GM19467 (cell line): ENCODE measurements around the gene DGKE.

ENCODE experiments used
- ATAC-seq: cut with Tn5 transposase; IDR thresholded peaks from one replicate; pipeline ENCODE4 v1.9.1; 2021; ENCODE audit warnings: mild to moderate bottlenecking, moderate library complexity; ENCODE audit not compliant: unreplicated experiment

Gene DGKE

GRCh38 chr17:56887552-56888467 is 53.9 kb downstream of the DGKE start:
- ATAC-seq = no peak

- ATAC-seq = no peak
These were observed 56.4 kb downstream of the DGKE start for GRCh38 chr17:56890390-56890789.

GRCh38 chr17:56890906-56891674 is 57.1 kb downstream of the DGKE start:
- no peak for ATAC-seq

DNA sequence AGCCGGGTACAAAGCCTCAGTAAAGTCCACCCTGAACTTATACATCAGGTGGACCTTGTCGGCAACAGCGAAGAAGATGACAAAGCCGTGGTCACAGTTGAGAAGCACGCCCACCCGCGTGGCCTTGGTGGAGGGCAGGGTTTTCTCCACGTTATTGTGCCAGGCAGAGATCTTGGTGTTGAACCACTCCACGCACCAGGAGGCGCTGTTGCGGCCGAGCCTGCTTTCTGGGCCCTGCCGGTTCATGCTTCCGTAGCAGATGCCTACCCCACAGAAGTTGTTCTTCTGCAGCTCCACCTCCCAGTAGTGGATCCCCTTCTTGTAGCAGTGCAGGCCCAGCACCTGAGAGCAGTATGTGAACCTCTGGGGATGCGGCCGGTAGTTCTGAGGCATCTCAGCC is 57.8 kb downstream of the DGKE start:
- ATAC-seq = no peak

DNA sequence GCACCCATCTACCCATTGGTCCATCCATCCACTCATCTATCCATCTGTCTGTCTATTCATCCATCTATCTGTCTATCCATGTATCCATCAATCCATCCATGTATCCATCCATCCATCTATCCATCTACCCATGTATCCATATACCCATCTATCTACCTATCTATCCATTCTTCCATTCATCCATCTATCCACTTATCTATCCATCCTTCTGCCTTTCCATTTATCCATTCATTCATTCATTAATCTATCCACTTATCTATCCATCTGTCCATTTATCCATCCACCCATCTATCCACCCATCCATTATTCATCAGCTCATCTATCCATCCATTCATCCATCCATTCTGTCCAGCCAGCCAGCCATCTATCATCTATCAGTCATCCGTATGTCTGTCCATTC is 58.4 kb downstream of the DGKE start:
- ATAC-seq = no peak

DNA sequence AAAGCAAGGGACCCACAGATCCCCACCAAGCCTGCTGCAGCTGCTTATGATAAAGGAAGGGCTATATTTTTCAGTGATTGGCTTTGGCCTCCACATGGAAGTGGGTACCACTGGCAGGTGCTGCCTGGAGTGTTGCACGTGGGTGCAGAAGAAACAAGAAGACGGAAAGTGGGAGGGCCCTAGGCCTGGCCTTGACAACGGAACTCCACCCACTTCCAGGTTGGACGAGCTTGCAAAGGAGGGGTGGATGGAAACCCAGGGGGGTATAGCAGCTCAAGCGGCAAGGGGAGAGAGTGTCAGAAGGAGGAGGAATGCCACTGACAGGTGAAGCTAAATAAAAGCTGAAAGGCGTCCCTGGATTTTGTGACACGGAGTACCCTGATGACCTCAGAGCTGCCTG is 59.6 kb downstream of the DGKE start:
- ATAC-seq = no peak

DNA sequence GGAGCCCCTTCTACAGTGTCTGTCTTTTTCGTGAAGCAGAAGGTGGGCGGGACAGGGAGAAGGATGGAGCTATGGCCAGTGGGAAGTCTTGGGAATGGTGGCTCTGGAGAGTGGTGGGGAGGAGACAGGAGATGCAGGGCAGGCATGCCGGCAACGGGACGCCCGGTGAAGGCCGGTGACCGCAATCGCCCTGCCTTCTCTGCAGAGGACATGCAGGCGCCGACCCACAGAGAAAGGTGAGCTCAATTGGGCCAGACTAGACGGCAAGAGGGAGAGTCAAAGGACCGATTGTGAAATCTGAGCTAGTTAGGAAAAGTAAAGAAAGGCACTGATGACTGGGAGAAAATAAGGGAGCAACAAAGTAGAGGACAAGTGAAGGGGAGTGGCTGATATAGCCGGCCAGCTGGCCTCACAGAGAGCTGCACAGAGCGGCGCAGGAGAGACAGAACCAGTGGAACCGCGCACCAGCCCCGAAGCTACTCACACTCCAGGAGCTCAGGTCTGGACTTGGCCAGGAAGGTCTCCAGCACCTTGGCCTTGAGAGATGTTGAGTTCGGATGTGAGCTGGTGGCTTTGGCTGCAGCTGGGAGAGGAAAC is 61.0 kb downstream of the DGKE start:
- ATAC-seq = no peak

DNA sequence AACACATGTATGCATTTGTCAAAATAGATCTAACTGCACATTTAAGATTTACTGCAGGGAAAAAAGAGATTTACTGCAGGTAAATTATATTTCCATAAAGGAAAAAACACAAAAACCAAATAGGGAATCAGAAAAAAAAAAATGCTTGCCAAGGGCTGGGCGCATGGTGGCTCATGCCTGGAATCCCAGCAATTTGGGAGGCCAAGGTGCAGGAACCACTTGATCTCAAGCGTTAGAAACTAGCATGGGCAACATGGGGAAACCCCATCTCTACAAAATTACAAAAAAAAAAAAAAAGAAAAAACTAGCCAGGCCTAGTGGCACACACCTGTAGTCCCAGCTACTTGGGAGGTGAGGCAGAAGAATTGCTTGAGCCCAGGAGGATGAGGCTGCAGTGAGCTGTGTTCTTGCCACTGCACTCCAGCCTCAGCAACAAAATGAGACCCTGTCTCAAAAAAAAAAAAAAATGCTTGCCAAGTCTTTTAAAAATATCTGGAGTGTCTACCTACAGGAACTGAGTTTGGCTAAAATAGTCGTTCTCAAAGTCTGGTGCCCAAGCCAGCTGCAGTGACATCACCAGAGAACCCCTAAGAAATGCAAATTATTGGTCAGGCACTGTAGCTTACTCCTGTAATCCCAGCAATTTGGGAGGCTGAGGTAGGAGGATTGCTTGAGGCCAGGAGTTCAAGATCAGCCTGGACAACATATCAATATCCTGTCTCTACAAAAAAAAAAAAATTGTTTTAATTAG is 62.4 kb downstream of the DGKE start:
- no peak for ATAC-seq

DNA sequence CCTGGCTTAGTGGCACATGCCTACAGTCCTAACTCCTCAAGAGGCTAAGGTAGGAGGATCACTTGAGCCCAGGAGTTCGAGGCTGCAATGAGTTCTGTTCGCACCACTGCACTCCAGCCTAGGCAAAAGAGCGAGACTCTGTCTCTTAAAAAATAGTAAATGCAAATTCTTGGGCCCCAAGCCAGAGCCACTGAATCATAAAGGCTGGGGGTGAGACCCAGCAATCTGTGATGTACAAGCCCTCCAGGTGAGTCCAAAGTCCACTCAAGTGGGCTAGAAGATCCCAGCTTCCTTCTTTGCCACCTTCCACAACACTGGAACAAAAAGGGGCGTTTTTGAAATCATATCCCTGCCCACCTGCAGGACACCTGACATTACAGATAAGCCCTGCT is 63.0 kb downstream of the DGKE start:
- ATAC-seq = no peak

GRCh38 chr17:56897646-56898424 is 63.9 kb downstream of the DGKE start:
- no peak for ATAC-seq

DNA sequence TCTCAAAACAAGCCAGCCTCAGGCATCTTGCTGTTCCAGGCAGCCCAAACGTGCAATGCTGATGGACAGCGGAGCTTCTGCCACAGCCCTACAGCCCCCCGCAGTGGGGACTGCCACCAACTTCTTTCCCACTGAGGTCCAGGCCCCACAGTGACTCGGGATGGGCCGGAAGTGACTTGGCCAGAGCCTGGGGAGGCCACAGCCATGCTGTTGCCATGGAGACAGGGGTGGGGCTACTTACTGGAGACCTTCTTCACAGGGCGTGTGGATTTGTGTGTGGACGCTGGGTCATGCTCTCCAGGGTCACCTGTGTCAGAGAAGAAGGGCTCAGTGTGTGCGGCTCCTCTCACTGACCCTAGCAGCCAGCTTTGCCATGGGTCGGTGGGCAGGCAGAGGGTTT is 64.9 kb downstream of the DGKE start:
- ATAC-seq = no peak

GRCh38 chr17:56899403-56899802 is 65.5 kb downstream of the DGKE start:
- ATAC-seq = no peak

GRCh38 chr17:56902348-56902747 is 68.4 kb downstream of the DGKE start:
- ATAC-seq = no peak

DNA sequence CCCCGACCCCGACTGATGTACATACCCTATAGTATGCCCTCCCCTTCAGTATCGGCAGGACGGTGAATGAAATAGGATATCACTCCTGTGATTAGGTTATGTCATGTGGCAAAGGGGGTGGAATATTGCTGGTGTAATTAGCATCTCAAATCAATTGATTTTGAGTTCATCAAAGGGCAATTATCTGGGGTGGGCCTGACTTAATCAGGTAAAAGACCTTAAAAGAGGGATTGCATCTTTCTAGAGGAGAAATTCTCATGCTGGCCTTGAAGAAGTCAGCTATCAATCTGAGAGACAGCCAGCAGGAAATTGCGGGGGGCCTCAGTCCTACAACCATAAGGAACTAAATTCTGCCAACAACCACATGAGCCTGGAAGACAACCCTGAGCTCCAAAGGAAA is 69.6 kb downstream of the DGKE start:
- ATAC-seq = no peak

- ATAC-seq = peak; percentile 88
These were observed 74.1 kb downstream of the DGKE start for GRCh38 chr17:56908001-56908542.

GRCh38 chr17:56909742-56910508 is 76.0 kb downstream of the DGKE start:
- no peak for ATAC-seq

DNA sequence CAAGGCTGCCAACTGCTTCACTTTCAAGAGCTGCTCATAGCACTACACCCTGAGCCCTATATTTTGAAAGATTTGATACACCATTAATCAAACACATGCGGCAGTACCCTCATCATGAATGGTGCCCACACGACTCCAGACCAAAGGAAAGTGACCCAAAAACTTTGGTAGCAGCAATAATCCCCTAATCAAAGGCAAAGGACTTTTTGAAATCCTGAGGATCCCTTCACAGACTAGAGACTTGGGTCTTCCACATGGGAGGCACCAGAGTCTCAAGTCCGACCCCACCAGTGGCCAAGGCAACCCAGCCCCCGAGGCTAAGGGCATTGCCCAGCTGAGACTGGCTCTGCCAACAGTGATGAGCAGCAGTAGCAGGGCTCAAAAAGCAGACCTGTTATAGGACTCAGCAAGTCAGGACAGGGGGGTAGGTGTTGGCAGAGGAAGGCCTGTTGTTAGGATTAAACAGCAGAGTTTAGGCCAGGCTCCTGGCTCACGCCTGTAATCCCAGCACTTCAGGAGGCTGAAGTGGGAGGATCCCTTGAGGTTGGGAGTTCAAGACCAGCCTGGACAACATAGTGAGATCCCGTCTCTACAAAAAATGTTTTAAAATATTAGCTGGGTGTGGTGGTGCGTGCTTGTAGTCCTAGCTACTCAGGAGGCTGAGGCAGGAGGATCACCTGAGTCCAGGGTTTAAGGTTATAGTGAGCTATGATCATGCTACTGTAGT is 76.7 kb downstream of the DGKE start:
- ATAC-seq = no peak
